SK-N-SH (cell line): Measurements from ENCODE around the gene KRT16.
"Not testable (repeated sequence)": the region's sequence is repeated elsewhere in the genome, so short reads cannot be mapped to it uniquely, and the experiment has no call there.

ENCODE experiments used
- CHD2 ChIP-seq: fragments of 150-350 bp; IDR thresholded peaks from 2 replicates; pipeline ENCODE4 v1.6.1; 2018; ENCODE audit warnings: low read length; ENCODE audit not compliant: partially characterized antibody
- ELF1 ChIP-seq: IDR thresholded peaks from 2 replicates; pipeline ENCODE4 v1.4.0; 2012
- FOSL2 ChIP-seq: IDR thresholded peaks from 2 replicates; pipeline ENCODE4 v1.4.0; 2012; ENCODE audit warnings: low read depth, mild to moderate bottlenecking, moderate library complexity, borderline replicate concordance
- GABPA ChIP-seq: IDR thresholded peaks from 2 replicates; pipeline ENCODE4 v1.4.0; 2012; ENCODE audit warnings: low read depth, mild to moderate bottlenecking
- MAX ChIP-seq: IDR thresholded peaks from 2 replicates; pipeline ENCODE4 v1.4.0; 2012; ENCODE audit warnings: low read depth
- MXI1 ChIP-seq: IDR thresholded peaks from 2 replicates; pipeline ENCODE4 v1.6.1; 2012; ENCODE audit warnings: mild to moderate bottlenecking, low read depth, low read length, improper control_type of control experiment
- NFIC ChIP-seq: IDR thresholded peaks from 2 replicates; pipeline ENCODE4 v1.4.0; 2012; ENCODE audit warnings: borderline replicate concordance
- POLR2AphosphoS5 ChIP-seq: IDR thresholded peaks from 2 replicates; pipeline ENCODE4 v1.6.1; 2012; ENCODE audit warnings: low read depth, low read length
- RAD21 ChIP-seq: IDR thresholded peaks from 2 replicates; pipeline ENCODE4 v1.6.1; 2012; ENCODE audit warnings: mild to moderate bottlenecking, low read length
- RFX5 ChIP-seq: IDR thresholded peaks from 2 replicates; pipeline ENCODE4 v1.6.1; 2012; ENCODE audit warnings: mild to moderate bottlenecking, improper control_type of control experiment, low read length
- TAF1 ChIP-seq: IDR thresholded peaks from 2 replicates; pipeline ENCODE4 v1.6.1; 2012; ENCODE audit warnings: low read depth, mild to moderate bottlenecking, low read length, moderate library complexity, borderline replicate concordance
- TF ChIP-seq, protein P1 (sequence below): fragments of 150-350 bp; IDR thresholded peaks from 2 replicates; pipeline ENCODE4 v1.6.1; 2017; ENCODE audit warnings: antibody characterized with exemption, low read length, low read depth, borderline replicate concordance
- TF ChIP-seq, protein P2 (sequence below): fragments of 200-600 bp; sonication (generic); IDR thresholded peaks from 2 replicates; pipeline ENCODE4 v1.6.1; 2017; ENCODE audit warnings: antibody characterized with exemption, mild to moderate bottlenecking, moderate library complexity
- TF ChIP-seq, protein P3 (sequence below): IDR thresholded peaks from 2 replicates; pipeline ENCODE4 v1.4.0; 2012; ENCODE audit warnings: low read depth, borderline replicate concordance

- TF ChIP-seq, protein P1, sequence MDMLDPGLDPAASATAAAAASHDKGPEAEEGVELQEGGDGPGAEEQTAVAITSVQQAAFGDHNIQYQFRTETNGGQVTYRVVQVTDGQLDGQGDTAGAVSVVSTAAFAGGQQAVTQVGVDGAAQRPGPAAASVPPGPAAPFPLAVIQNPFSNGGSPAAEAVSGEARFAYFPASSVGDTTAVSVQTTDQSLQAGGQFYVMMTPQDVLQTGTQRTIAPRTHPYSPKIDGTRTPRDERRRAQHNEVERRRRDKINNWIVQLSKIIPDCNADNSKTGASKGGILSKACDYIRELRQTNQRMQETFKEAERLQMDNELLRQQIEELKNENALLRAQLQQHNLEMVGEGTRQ = not testable (repeated sequence)
- TF ChIP-seq, protein P2, sequence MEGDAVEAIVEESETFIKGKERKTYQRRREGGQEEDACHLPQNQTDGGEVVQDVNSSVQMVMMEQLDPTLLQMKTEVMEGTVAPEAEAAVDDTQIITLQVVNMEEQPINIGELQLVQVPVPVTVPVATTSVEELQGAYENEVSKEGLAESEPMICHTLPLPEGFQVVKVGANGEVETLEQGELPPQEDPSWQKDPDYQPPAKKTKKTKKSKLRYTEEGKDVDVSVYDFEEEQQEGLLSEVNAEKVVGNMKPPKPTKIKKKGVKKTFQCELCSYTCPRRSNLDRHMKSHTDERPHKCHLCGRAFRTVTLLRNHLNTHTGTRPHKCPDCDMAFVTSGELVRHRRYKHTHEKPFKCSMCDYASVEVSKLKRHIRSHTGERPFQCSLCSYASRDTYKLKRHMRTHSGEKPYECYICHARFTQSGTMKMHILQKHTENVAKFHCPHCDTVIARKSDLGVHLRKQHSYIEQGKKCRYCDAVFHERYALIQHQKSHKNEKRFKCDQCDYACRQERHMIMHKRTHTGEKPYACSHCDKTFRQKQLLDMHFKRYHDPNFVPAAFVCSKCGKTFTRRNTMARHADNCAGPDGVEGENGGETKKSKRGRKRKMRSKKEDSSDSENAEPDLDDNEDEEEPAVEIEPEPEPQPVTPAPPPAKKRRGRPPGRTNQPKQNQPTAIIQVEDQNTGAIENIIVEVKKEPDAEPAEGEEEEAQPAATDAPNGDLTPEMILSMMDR = not testable (repeated sequence)
- TF ChIP-seq TAF1, NFIC, CHD2, POLR2AphosphoS5, FOSL2, RFX5, MXI1, RAD21, GABPA, ELF1, MAX: not testable (repeated sequence)
- TF ChIP-seq, protein P3, sequence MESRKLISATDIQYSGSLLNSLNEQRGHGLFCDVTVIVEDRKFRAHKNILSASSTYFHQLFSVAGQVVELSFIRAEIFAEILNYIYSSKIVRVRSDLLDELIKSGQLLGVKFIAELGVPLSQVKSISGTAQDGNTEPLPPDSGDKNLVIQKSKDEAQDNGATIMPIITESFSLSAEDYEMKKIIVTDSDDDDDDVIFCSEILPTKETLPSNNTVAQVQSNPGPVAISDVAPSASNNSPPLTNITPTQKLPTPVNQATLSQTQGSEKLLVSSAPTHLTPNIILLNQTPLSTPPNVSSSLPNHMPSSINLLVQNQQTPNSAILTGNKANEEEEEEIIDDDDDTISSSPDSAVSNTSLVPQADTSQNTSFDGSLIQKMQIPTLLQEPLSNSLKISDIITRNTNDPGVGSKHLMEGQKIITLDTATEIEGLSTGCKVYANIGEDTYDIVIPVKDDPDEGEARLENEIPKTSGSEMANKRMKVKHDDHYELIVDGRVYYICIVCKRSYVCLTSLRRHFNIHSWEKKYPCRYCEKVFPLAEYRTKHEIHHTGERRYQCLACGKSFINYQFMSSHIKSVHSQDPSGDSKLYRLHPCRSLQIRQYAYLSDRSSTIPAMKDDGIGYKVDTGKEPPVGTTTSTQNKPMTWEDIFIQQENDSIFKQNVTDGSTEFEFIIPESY = not testable (repeated sequence)
These were observed 7.5 kb upstream of the KRT16 start for GRCh38 chr17:41619927-41620582.
